Fibroblast of skin of back (primary cell): Measurements from ENCODE around the gene LMAN1. TPM values are rescaled to one million over a fixed set of nuclear protein-coding genes. Genes with fewer than 3 reads are reported as not detected.

ENCODE experiments used
- DNase-seq: peaks from one replicate; pipeline ENCODE4 v3.0.0-alpha.2; 2013
- polyA plus RNA-seq, 2 experiments: library from polyadenylated mRNA; unstranded; fragments of 120-200 nt; gene quantifications; one replicate each; pipeline ENCODE4 v1.2.1, GENCODE V29; 2013; ENCODE audit not compliant: insufficient read length in 2 of 2

LMAN1 gene
- 108 TPM for polyA plus RNA-seq (2013, experiment 1 of 2; ENCODE audit: insufficient read length)
- 146 TPM for polyA plus RNA-seq (2013, experiment 2 of 2; ENCODE audit: insufficient read length)

DNA sequence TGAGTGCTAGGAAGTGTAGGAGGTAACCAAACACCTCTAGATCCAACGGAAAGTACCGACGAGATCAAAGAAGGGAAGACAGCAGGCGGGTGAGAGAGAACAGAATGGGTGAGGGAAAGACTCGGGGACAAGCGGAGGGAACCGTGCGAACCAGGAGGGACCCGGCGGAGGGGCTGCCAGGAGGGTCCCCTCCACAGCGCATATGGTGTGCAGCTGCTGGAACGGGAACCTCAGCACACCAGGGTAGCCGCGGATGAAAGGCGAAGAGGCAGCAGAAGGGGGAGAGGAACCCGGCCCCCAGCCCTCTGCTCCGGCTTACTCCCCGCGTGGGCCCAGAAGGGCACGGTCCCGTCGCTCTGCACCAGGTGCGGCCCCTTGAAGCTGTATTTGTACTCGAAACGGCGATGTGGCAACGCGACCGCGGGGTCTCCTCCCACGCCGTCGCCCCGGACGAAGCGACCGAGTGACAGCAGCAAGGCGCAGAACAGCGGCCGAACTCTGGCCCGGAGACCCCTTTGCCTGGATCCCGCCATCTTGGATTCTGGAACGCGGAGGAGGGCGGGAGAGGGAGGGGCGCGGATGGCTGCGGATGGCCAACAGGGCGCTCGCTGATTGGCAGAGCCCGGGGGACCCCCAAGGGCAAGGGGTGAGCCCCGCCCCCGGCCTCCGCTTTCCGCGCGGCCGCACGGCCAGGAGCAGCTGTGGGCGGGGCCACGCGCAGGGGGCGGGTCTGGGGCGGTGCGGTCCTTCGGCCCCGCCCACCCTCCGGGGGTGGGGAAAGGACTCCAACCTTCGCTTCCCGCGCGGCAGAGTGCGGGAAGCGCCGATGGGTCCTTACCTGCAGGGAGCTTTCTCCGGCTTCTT is at the start of gene LMAN1:
LMAN1 (minus strand) TSS at position 554 of the 864 bp plus-strand sequence; CDS start at position 533, 21 bp downstream.
- peak; percentile 94 for DNase-seq

DNA sequence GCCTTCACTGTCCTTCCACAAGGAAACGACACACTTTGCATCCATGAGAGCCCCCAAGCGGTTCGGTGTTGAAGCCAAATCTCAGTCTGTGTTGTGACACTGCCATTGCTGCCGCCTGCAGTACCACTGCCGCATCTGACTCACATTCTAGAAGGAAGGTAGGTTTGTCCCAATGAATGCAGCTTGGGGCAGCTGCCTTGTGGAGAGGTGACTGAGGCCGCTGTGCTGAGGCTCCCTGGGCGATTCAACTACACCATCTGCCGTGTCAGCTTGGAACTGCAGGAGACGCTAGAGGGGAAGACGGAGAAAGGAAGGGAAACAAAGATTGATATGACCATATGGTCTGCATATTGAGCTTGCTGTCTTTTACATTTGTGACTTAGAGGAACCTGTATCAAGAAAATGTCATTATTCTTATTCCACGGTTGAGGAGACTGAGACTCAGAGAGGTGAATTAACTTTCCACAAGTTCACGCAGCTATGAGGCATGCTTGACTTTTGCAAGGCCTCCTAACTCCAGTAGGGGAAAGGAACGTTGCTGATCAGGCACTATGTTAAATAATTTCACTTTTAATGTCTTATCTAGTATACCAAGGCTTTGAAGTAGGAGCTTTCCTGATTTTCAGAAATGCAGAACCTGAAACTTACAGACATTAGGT is 43.5 kb upstream of the LMAN1 start:
- DNase-seq: peak; percentile 81

DNA sequence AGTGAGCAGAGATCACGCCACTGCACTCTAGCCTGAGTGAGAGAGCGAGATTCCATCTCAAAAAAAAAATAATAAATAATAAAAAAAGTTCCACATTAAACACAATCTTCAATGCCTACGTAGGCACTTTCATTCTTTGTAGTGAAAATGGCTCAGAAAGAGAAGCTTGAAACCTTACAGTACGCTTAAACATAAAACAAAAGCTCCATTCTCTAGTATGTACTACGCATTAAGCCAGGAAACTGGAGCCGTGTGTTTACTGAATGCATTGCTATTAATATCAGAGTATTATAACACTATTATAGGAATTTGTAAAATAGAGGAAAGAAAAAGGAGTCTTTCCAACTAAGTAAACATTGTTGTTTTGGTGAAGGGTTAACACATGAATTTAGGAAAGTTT is 41.3 kb upstream of the LMAN1 start:
- DNase-seq: no peak

DNA sequence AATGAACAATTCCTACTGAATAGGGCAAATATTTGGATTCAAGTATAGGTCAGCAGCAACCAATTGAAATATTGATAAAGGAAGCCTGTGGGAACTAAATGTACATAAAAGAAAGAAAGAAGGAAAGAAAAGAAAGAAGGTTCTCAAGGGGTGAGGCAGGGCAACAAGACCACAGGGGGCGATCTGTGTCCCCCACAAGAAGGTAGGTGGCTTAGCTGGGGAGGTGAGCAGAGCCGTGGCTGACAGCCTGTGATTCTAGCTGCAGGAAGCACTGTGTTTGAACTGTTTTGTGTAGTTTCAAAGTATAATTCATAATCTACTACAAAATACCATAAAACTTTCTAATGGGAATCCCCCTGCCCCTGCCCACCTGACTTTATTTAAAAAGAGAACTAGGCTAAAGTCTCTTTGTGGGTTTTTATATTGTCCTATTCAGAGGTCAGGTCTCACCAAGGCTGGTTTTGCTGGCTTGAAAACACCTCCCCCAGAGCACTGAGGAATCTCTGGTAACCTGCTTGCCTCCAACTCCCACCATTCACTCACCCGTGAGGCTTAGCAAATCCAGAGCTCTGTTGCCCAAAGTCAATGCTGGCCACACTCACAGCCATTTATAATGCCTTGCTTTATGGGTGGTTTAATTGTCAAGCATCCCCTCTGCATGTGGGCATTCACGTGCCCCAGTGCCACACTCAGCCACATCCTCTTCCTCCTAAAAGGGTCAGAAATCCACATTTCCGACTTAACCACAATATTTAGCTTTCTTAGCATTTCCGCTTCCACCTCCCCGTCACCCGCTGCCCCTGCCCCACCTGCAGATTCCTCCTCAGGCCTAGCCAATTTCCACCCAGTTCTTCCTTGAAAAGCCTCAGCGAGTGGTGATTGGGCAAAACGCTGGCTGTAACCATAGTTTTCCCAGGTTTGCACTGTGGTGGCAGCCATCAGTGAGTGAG is 36.4 kb upstream of the LMAN1 start:
- no peak for DNase-seq

GRCh38 chr18:59393381-59393780 is 34.3 kb upstream of the LMAN1 start:
- no peak for DNase-seq

DNA sequence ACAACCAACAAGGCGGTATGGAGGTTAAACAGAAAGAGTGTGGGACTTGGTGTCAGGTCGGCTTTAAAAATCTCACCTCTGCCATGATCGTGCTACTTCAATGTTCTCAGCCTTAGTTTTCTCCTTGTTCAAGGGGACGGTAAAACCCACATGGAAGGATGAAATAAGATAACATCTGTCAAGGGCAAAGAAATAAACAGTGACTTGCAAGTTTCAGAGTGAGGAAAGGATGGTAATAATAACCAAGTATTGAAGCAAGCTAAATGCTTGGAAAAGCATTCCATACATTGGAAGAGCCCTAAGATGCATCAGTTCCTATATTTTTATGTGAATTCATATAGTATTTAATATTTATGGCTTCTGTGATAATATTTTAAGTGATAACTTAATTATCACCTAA is 29.8 kb upstream of the LMAN1 start:
- no peak for DNase-seq

DNA sequence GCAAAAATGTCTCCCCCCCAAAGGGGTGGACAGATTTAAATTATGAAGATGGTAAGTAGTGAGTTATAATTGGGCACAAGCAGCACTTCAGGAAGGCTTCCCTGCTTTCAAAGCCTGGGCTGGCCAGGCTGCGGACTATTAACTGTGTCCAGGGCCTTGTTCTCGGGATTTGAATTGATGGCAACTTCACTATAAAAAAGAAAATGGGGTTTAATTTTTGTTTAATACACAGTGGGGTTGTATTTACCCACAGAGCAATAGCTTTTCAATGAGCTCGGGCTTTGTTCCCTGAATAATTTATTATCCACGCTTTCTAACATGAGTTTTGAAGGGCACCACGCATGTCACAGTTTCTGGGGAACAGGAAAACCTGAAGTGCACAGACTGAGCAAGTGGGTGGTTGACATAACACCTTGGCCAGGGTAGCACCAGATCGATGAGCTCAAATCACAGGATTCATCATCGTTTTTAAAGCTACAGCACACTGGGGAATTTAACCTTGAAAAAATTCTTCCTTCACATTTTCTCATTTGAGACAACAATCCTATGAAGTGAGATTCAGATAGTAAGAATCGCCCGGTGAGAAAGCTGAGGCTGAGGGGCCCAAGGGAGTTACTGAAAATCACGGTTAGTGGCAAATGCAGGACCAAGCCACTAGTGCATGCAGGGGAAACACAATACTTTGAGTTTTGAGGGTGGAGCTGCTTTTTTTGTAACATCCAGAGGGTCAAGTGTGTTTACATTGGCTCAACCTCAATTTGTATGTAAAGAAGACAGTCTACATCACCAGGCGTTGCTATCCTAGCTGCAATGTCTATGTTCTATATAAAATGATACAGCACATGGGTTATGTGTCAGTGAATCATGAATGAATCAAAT is 28.9 kb upstream of the LMAN1 start:
- DNase-seq: no peak

GRCh38 chr18:59386909-59387686 is 28.0 kb upstream of the LMAN1 start:
- DNase-seq: no peak

DNA sequence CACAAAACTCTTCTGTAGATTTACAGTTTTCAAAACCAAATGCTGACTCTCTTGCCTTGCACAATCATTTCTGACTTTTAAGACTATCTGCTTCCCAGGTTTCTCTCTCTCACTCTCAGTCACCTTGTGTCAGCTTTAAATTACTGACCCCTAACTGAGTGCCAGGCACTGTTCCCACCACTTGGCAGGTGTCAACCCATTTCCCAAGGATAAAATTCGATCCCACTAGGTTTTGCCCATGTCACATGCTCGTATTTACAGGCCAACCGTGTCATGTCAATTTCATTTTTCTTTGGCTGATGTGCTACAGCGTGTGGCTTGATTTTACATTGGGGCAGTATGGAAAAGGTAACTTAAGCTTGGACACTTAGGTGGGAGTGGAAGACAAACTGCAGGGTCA is 26.1 kb upstream of the LMAN1 start:
- DNase-seq: no peak

DNA sequence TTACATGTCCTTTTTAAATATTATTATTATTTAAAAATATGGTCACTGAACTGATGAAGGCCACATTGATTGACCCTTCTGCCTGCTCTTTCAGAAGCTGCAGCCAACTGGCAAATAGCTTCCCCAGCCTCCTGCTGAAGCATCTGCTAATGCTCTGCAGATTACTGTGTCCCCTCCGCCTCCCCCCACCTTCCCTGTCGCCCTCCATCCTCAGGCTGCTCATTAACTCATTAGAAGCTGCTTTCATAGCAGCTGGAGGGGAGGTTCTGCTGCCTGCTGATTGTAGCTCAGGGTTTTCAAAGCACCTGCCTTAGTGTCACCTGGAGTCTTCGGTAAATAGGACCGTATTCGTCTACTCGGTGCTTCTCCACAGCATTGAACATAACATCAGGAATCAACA is 24.8 kb upstream of the LMAN1 start:
- DNase-seq: no peak

DNA sequence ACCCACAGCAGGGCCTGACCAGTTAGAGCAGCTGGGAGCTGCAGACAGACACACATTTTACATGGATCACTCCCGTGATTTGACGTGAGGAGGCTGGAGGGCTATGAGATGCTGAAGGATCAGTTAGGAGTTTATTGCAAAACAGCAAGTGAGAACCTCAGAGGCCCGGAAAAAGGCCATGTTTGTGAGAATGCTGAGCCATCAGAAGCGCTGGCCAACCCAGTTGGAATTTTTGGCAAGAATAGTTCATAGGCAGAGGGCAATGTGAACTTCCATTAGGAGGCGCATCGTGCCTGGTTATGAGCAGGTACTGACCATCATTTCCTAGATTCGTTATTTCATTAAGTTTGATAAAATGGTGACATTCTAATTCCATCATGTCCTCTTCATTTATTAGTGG is 23.3 kb upstream of the LMAN1 start:
- no peak for DNase-seq

DNA sequence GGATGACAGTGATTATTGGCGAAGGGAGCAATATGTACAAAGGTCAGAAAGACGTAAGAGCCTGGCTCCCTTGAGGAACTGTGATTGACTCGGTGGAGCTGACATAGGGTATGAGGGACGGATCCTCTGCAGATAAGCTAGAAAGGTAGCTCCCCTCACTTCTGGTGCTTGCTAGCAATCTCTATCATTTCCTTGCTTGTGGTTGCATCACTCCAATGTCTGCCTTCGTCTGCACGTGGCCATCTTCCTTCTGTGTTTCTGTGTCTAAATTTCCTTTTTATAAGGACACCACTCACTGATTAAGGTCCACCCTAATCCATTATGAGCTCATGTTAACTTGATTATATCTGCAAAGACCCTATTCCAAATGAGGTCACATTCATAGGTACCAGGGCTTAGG is 22.9 kb upstream of the LMAN1 start:
- DNase-seq: no peak

- DNase-seq: no peak
These were observed 21.6 kb upstream of the LMAN1 start for GRCh38 chr18:59380706-59381105.

DNA sequence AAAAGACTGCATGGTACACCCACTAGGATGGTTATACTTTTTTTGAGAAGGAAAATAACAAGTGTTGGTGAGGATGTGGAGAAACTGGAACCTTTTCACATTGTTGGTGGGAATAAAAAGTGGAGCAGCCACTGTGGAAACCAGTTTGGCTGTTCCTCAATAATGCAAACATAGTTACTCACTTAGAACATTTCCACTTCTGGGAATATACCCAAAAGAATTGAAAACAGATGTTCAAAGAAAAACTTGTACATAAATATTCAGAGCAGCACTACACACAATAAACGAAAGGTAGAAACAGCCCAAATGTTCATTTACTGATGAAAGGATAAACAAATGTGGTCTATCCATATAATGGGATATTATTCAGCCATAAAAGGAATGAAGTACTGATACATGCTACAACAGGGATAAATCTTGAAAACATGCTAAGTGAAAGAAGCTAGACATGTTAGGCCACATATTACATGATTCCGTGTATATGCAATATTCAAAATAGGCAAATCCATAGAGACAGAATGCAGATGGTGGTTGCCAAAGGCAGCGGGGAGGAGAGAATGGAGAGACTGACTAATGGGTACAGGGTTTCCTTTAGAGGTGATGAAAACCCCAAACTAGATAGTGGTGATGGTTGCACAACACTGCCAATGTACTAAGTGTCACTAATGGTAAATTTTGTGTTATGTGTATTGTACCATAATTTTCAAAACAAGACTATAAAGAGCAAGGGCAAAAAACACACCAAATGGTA is 20.9 kb upstream of the LMAN1 start:
- peak; percentile 24 for DNase-seq

- DNase-seq: no peak
These were observed 18.7 kb upstream of the LMAN1 start for GRCh38 chr18:59377613-59378337.

- peak; percentile 26 for DNase-seq
These were observed 17.4 kb upstream of the LMAN1 start for GRCh38 chr18:59376351-59376935.

DNA sequence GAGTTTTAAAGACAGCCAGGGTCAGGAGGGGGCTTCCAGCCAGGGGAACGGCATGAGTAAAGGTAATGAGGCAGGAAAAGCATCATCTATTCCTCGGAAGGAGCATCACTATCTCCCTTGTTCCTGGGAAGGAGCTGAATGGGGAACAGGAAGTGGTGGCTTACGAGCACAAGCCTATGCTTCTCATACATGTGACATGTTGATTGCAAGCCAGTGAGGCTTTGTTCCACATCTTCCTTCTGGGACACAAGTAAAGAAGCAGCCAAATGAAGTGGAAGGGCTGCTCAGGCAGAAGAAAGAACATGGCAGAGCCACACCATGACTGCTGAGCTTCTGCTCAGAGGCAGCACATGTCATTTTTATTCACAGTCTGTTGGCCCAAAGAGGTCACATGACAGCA is 15.1 kb upstream of the LMAN1 start:
- DNase-seq: no peak

DNA sequence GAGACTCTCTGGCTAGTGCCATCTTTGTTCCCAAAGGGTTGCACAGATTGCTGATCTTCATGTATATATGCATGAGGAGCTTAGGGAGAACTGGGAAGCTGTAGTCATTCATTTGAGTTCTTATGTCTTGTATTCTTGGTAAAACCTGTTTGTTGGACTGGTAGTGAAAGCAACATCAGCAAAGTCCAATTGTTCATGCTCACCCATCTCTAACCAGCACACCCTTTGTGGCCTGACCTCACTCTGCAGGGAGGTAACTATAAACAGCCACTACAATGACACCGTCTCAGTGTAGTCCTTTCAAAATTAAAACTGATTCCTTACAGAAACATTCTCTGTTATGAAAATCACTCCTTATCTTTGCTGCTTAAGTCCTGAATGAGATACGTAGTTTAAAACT is 13.9 kb upstream of the LMAN1 start:
- no peak for DNase-seq

- peak; percentile 51 for DNase-seq
These were observed 1.3 kb upstream of the LMAN1 start for GRCh38 chr18:59360381-59360780.
